RWPE1 (cell line): ENCODE measurements around the gene ISOC2.

ENCODE experiments used
- CTCF ChIA-PET: fragments of 350-600 bp; sonication (Branson Sonifier 250); formaldehyde crosslinking; extraction: SDS; loops from one replicate; lab custom pipeline; 2021; lab: Yijun Ruan, JAX
- POLR2A ChIA-PET: fragments of 400-600 bp; formaldehyde crosslinking; extraction: SDS; loops from one replicate; lab custom pipeline; 2020; ENCODE audit warnings: antibody characterized with exemption; ENCODE audit not compliant: low non-redundant PET; lab: Yijun Ruan, JAX
- DNase-seq: peaks from one replicate; pipeline ENCODE4 v3.0.0; 2012; ENCODE audit warnings: low spot score
- H3K27ac ChIP-seq: fragments of 450-650 bp; 2 replicates; pipeline ENCODE4 v1.5.1; 2017
- TF ChIP-seq, protein P1 (sequence below): fragments of 450-650 bp; conservative IDR thresholded peaks from 2 replicates; pipeline ENCODE4 v1.5.1; 2017; ENCODE audit warnings: low read depth, mild to moderate bottlenecking

Gene ISOC2

DNA sequence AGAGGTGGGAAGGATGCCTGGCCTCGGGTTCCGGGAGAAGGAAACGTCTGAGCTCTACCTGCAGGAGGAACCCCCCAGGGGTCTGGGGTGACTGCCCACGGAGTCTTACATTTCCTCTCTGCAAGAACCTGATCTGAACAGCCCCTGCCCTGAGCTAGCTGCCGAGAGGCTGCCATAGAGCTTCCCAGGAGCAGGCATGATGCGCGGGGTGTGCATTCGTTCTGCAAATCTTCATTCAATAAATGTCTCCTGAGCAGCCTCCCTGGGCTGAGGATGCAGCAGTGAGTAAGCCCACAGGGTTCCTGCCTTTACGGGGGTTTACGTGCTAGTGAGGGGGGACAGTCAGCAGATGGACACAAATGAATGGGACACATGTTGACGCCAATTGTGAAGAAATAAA, 16.8 kb downstream of the ISOC2 start:
- TF ChIP-seq, protein P1, sequence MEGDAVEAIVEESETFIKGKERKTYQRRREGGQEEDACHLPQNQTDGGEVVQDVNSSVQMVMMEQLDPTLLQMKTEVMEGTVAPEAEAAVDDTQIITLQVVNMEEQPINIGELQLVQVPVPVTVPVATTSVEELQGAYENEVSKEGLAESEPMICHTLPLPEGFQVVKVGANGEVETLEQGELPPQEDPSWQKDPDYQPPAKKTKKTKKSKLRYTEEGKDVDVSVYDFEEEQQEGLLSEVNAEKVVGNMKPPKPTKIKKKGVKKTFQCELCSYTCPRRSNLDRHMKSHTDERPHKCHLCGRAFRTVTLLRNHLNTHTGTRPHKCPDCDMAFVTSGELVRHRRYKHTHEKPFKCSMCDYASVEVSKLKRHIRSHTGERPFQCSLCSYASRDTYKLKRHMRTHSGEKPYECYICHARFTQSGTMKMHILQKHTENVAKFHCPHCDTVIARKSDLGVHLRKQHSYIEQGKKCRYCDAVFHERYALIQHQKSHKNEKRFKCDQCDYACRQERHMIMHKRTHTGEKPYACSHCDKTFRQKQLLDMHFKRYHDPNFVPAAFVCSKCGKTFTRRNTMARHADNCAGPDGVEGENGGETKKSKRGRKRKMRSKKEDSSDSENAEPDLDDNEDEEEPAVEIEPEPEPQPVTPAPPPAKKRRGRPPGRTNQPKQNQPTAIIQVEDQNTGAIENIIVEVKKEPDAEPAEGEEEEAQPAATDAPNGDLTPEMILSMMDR, result no peak
- no peak for DNase-seq
- no peak overlapping the region for H3K27ac ChIP-seq
- CTCF ChIA-PET, result no interaction called here
- POLR2A ChIA-PET, result no interaction called here

DNA sequence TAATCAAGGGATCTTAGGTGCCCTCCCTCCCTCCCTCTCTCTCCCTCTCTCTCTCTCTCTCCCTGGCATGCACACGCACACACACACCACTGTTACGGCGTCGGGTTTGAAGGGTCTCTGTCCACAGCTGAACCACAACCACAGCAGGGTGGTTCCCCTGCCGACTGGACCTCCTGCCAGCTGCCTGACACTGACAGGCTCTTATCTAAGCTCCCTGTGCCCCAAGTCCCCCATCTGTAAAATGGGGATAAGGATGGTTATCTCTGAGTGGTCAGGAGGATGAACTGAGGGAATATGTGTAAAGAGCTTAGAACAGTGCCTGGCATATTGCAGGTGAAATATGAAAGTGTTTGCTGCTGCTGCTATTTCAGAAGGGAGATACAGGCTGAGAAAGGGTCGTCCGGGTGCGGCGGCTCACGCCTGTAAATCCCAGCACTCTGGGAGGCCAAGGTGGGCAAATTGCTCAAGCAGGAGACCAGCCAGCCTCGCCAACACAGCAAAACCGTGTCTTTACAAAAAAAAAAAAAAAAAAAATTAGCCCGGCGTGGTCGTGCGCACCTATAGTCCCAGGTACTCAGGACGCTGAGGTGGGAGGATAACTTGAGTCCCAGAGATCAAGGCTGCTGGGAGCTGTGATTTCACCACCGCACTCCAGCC, 17.5 kb downstream of the ISOC2 start:
- DNase-seq, result no peak
- CTCF ChIA-PET, result interaction anchor here (0.7 to 0.9 kb wide), 2 partner anchors 24 to 585 kb away, joined by 3 read pairs; no protein-coding TSS in a partner anchor
- TF ChIP-seq, protein P1, result no peak
- POLR2A ChIA-PET, result no interaction called here
- no peak overlapping the region for H3K27ac ChIP-seq

DNA sequence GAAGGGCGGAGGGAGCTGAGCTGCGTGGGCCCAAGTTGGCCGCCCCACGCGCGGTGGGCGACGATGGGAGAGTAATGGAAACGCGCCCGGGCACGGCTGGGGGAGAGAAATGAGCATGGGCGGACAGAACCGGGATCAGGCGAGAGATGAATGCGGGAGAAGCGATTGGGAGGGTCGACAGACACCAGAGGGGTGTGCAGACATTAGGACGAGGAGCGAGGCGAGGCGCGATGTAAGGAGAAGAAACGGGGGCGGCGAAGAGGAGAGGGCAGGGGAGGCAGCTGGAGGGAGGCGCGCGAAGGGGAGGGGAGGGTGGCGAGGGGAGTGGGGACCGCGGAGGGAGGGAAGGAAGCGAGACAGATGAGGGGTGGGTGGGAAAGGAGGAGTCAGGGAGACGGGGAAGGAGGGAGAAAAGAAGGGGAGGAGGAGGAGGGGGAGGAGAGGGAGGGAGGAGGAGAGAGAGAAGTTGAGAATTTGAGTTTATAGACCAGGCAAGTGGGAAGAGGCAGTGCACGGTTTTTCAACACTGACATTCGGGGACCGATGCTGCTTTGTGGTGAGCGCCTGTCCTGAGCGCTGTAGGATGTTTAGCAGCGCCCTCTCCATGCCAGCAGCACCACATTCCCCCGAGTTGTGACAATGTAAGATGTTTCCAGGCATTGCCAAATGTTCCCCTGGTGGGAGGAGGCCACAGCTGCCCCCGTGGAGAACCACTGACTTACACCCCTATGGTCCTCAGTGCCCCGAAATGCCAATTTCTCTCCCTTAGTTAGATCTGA, 18.2 kb downstream of the ISOC2 start, which contains the start of gene SHISA7:
Gene SHISA7, minus strand, starts transcription at position 256 of the 779 bp plus-strand sequence. CDS start 437 bp downstream, outside the sequence.
- no peak for DNase-seq
- TF ChIP-seq, protein P1, result no peak
- POLR2A ChIA-PET, result no interaction called here
- H3K27ac ChIP-seq, result no peak within 1 kb of the TSS
- CTCF ChIA-PET, result interaction anchor here (0.6 to 0.9 kb wide), 3 partner anchors 25 to 584 kb away, joined by 3 read pairs; no protein-coding TSS in a partner anchor

DNA sequence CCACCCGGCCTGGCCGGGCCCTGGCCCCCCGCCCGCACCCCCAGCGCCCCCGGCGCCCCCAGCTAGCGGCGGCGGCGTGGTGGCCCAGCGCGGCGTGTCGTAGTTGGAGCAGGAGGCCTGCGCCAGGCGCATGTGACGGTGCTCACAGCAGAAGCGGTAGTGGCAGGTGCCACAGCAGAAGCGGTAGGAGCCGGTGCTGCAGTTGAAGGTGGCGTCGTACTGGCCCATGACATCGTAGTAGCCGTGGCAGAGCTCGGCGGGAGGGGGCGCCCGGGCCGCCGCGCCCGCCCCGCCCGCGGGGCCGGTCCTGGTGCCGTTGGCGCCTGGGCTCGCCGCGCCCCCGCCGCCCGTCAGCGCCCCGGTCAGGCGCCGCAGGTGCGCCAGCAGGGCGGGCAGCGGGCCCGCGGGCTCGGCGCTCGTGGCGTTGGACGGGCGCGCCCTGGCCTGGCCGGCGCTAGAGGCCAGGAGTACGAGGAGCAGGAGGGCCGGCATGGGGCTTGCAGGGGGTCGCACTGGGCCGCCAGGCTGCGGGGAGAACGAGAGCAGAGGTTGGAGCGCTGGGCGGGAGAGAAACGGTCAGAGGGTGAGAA, 19.0 kb downstream of the ISOC2 start:
- ChIA-PET CTCF (interaction anchor here (0.6 kb wide), 1 partner anchor 28 kb away, joined by 3 read pairs; no protein-coding TSS in a partner anchor), POLR2A (no interaction called here)
- TF ChIP-seq, protein P1, result no peak
- no peak overlapping the region for H3K27ac ChIP-seq
- no peak for DNase-seq

DNA sequence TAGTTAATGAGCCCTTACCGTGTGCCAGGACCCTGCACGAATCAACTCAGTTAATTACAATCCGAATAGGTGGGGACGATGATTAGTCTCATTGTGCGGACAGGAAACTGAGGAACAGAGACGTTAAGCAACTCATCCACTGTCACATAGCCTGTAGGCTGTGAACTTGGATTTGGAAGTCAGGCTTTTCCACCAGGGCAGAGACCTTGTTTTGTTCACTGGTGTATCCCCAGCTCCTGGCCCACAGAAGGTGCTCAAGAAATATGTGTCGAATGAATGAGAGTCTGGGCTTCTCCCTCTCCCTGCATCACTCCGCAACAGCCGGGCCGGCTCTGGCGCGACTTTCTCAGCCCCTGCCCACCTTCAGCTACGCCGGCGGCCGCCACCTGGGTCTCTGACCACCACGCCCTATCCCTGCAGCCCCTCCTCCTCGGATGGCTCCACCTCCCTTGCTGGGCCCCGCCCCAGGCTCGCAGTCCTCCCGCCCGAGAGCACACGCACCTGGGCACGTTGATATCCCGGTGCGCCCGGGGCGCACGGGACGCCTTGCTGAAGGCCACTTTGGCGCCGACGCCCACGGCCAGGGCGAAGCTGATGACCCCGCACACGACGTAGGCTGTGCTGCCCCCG, 19.6 kb downstream of the ISOC2 start:
- CTCF ChIA-PET, result interaction anchor here (0.6 kb wide), 1 partner anchor 46 kb away, joined by 3 read pairs; no protein-coding TSS in a partner anchor
- DNase-seq, result no peak
- H3K27ac ChIP-seq, result no peak overlapping the region
- POLR2A ChIA-PET, result no interaction called here
- TF ChIP-seq, protein P1, result no peak

DNA sequence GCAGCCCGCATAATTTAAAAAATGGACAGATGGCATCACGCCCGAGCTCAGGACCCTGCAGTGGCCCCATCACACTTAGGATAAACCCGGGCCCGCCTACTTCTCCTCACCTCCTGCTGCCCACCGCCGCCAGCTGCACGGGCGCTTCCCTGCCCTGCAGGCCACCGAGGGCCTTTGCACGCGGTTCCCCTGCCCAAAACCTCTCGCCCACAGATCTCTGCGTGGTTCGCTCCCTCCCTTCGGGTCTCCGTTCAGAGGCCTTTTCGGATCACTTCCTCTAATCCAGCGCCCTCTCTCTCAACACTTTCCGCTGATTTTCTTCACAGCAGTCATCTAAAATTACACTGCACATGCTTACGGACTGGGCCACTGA, 20.1 kb downstream of the ISOC2 start:
- TF ChIP-seq, protein P1, result no peak
- DNase-seq, result no peak
- POLR2A ChIA-PET, result no interaction called here
- CTCF ChIA-PET, result interaction anchor here (0.6 kb wide), 1 partner anchor 46 kb away, joined by 3 read pairs; no protein-coding TSS in a partner anchor
- H3K27ac ChIP-seq, result no peak overlapping the region
